GM15510 (cell line): ENCODE data around the gene HOXA3.

Experiments used
- POLR2A ChIP-seq: IDR thresholded peaks from 3 replicates; pipeline ENCODE4 v1.6.1; 2011; ENCODE audit warnings: borderline replicate concordance; ENCODE audit not compliant: insufficient read length; ENCODE audit errors: extremely low read depth

The HOXA3 gene

DNA sequence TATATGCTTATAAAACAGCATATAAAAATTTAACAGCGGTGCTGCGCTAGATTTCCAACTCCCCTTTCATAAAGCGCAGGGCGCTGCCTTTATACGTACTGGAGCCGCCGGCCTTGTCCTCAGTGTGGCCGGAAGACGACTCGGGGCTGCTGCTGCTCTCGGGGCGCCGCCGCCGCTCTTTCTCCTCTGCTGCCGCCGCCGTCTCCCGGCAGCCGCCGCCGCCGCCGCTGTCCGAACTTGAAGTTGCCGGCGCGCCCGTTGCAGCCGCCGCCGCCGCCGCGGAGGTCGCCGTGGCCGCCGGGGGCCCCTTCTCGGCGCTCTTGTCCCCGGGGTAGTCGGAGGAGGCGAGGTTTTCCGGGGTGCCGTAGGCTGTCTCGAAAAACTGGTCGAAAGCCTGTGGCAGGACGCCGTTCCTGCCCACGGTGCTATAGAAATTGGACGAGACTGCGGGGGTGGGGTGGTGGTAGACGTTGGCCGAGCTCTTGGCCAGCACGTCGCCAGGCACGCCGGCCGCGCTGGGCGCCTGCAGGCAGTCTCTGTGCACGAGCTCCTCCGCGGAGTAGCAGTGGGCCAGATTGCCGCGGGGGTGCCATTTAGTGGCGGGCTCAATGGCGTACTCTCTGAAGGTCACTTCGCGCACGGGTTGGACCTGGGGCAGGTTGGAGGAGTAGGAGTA, 32.1 kb upstream of the HOXA3 start:
- no peak for TF ChIP-seq POLR2A

GRCh38 chr7:27183682-27184336, 31.4 kb upstream of the HOXA3 start:
- no peak for TF ChIP-seq POLR2A

GRCh38 chr7:27182861-27183681, 30.7 kb upstream of the HOXA3 start:
- no peak for TF ChIP-seq POLR2A

- TF ChIP-seq POLR2A, result no peak
These were observed 30.0 kb upstream of the HOXA3 start for GRCh38 chr7:27182285-27182841.

DNA sequence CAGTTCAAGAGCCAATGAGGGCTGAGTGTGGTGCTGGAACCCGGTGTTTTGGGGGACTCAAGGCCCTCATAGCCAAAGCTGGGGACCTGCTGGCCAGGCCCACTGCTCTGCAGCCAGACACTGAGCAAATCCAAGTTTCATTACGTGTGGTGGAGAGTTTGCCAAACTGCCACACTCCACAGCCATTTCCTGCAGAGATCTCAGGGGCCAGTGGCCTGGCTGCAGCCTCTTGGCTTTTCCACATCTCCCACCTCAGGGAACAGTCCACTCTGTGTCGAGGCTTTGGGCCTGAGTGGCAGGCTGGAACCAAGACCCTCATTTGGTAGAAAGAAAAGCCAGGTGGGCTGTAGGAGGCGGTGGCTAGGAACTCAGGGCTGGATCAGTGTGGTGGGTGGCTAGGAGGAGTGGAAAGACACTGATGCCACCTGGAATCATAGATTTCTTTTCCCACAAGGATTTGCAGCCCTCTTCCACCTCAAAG, 29.5 kb upstream of the HOXA3 start:
- TF ChIP-seq POLR2A, result no peak

- TF ChIP-seq POLR2A, result no peak
These were observed 28.3 kb upstream of the HOXA3 start for GRCh38 chr7:27180431-27181420.

DNA sequence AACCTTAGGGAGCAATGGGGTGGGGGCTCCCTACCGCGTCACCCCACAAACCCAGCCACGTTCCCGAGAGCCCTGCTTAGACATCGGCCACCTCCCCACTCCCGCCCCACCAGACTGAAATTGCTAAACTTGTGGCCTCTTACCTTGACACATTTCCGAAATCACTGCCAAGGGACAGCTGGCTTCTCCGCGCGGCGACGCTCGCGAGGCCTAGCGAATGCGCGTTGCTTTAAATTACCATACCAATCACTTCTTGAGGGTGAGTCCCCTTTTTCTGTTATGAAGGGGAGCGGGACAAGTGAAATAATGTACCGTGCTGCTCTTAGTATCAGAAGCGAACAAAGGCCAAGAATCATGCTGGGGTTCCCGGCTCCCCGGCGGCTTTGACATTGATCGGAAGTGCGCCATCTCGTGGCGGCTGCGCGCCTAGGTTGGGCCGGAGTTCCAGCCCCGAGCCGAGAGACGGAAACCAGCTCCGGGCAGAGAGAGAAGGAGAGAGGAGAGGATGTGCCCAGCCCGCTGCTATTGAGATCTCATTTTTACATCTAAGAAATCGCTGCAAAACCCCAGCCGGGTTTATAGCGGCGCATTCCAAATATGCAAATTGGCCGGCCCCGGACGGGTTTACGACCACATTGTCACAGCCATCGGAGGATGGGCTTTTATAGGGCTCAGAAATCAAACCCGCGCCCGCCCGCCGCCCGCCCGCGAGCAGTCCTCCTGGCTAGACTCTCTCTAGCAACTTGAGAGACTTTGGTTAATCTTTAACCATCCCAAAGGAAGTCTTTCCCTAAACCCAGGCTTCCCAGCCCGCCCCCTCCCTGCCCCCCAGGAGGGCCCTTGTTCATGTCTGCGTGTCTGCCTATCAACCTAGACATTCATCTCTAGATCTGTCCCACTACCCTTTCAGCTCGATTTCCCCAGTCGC, 27.4 kb upstream of the HOXA3 start:
- TF ChIP-seq POLR2A, result no peak

DNA sequence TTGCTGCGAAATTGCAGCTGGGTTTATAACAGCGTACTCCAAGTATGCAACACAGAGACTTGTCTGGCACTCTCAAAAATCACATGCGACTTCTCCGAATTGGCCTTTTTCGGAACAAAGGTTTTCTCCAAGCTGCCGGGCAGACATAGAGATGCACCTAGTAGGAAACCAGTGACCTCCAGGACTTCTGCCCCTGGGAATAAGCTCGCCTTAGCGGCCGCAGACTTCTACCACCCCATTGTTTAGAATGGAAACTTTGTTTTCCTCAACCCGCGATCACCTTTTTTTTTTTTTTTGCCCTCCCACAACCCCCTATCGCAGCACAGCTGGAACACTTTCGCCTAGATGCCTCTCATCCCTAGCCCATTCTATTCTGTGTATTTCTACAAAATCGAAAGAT, 26.6 kb upstream of the HOXA3 start:
- TF ChIP-seq POLR2A, result no peak

DNA sequence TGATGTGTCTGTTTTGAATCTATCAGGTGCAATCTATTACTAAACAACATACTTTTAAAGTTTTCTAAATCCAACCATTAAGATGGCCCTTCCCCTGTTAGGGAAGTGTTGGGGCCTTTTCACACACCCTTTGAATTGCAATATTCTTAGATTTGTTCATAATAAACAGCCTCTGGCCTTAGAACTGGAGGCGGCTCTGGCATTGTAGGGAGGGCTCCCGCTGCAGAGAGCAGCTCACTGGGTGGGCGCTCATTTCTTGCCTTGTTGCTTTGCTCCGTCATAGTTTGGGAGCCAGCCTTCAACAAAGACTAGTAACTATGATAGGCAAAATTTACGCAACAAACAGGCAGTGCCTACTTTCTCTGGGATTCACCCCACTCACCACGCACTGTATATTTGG, 26.0 kb upstream of the HOXA3 start:
- TF ChIP-seq POLR2A, result no peak

DNA sequence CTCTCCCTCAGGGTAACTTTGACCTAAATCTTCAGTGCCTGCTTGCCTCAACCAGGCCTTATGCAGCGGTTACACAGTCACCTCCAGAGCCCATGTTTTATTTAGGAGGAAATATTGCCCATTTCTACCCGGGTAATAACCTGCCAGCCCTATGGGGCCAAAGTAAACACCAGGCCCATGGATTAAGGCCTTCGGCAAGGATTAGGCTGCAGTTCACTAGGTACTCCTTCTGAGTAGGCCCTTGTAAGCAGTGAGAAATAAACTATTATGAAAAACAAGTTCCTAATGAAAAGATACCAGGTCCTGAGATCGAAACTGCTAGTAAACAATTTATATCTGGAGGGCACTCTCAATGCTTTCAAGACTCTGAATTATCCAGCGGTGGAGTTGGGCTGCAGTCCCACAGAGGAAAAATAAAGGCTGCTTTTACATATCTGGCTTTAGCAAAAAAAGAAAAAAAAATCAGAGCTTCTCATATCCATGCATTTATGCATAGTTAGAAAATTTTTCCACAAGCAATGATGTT, 25.5 kb upstream of the HOXA3 start:
- TF ChIP-seq POLR2A, result no peak

GRCh38 chr7:27176962-27177794, 24.8 kb upstream of the HOXA3 start:
- no peak for TF ChIP-seq POLR2A

- no peak for TF ChIP-seq POLR2A
These were observed 24.1 kb upstream of the HOXA3 start for GRCh38 chr7:27176524-27176845.
